ENCODE measurements around the gene TMEM156. TPM values are rescaled to one million over a fixed set of nuclear protein-coding genes. Genes with fewer than 3 reads are reported as not detected.

Gene TMEM156
- total and polyA plus RNA-seq, 2 experiments from 2014 or later: not detected

DNA sequence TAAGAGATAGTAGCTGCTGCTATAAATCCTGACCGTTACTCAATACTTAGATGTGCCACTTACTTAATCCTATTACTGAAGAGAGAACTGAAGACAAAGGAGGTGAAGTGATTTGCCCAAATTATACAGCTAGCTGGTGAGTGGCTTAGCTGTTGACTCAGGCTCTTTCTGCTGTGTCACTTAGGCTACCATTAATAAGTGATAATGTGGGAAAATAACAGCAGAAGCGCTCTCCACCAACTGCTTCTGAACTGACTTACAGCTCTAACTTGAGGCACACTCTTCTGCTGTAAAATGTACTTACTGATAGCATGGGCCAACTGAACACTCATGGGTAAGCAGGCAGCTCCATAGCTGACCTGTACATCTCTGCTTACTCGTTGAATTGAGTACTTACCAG is 22.3 kb upstream of the TMEM156 start:
- Histone ChIP-seq H2AFZ (no peak overlapping the region), H3K27me3 (ENCODE audit: insufficient read depth) (no peaks in the 10 kb centered on the region), H3K4me1 (ENCODE audit: insufficient read depth) (peaks cover 11% of the 10 kb centered on the region), H3K27ac (ENCODE audit: low read depth) (no peak overlapping the region), H3K9me2 (ENCODE audit: insufficient read depth) (no peaks in the 10 kb centered on the region), H3K4me3 (no peak overlapping the region), H3K4me2 (no peak overlapping the region), H3K36me3 (ENCODE audit: insufficient read depth) (no peaks in the 10 kb centered on the region), H4K20me1 (replicated peaks; ENCODE audit: insufficient read depth) (no peaks in the 10 kb centered on the region), H3F3A (replicated peaks; ENCODE audit: low read depth) (no peaks in the 10 kb centered on the region), H3K79me2 (replicated peaks; ENCODE audit: insufficient read depth) (peaks cover 39% of the 10 kb centered on the region; the same call in 1 of the 2 replicates)
- Mint-ChIP-seq H3K27ac (no peak overlapping the region), H3K9me3 (no peaks in the 10 kb centered on the region), H3K4me3 (no peak overlapping the region), H3K36me3 (ENCODE audit: low read depth) (no peaks in the 10 kb centered on the region), H3K4me1 (peaks cover 16% of the 10 kb centered on the region), H3K27me3 (ENCODE audit: insufficient read depth, low read depth, poor library complexity) (no peaks in the 10 kb centered on the region)
- TF ChIP-seq JUNB (IDR thresholded peaks at IDR 0.05; ENCODE audit: unreplicated experiment): no peak
- no peak for TF ChIP-seq CREB1 (CRISPR knock-in tag; IDR thresholded peaks at IDR 0.05; ENCODE audit: low read depth)
- TF ChIP-seq ZNF114 (CRISPR knock-in tag; IDR thresholded peaks at IDR 0.05): no peak
- TF ChIP-seq ETS1 (IDR thresholded peaks at IDR 0.05): no peak
- no peak for TF ChIP-seq ZNF331 (CRISPR knock-in tag; IDR thresholded peaks at IDR 0.05; ENCODE audit: low read depth)
- no peak for TF ChIP-seq REST (IDR thresholded peaks at IDR 0.05; ENCODE audit: unreplicated experiment)
- no peak for TF ChIP-seq NANOG (IDR thresholded peaks at IDR 0.05; ENCODE audit: borderline replicate concordance)
- no peak for TF ChIP-seq EZH2 (IDR thresholded peaks at IDR 0.05; ENCODE audit: low read depth, unreplicated experiment)
- TF ChIP-seq, protein P1, sequence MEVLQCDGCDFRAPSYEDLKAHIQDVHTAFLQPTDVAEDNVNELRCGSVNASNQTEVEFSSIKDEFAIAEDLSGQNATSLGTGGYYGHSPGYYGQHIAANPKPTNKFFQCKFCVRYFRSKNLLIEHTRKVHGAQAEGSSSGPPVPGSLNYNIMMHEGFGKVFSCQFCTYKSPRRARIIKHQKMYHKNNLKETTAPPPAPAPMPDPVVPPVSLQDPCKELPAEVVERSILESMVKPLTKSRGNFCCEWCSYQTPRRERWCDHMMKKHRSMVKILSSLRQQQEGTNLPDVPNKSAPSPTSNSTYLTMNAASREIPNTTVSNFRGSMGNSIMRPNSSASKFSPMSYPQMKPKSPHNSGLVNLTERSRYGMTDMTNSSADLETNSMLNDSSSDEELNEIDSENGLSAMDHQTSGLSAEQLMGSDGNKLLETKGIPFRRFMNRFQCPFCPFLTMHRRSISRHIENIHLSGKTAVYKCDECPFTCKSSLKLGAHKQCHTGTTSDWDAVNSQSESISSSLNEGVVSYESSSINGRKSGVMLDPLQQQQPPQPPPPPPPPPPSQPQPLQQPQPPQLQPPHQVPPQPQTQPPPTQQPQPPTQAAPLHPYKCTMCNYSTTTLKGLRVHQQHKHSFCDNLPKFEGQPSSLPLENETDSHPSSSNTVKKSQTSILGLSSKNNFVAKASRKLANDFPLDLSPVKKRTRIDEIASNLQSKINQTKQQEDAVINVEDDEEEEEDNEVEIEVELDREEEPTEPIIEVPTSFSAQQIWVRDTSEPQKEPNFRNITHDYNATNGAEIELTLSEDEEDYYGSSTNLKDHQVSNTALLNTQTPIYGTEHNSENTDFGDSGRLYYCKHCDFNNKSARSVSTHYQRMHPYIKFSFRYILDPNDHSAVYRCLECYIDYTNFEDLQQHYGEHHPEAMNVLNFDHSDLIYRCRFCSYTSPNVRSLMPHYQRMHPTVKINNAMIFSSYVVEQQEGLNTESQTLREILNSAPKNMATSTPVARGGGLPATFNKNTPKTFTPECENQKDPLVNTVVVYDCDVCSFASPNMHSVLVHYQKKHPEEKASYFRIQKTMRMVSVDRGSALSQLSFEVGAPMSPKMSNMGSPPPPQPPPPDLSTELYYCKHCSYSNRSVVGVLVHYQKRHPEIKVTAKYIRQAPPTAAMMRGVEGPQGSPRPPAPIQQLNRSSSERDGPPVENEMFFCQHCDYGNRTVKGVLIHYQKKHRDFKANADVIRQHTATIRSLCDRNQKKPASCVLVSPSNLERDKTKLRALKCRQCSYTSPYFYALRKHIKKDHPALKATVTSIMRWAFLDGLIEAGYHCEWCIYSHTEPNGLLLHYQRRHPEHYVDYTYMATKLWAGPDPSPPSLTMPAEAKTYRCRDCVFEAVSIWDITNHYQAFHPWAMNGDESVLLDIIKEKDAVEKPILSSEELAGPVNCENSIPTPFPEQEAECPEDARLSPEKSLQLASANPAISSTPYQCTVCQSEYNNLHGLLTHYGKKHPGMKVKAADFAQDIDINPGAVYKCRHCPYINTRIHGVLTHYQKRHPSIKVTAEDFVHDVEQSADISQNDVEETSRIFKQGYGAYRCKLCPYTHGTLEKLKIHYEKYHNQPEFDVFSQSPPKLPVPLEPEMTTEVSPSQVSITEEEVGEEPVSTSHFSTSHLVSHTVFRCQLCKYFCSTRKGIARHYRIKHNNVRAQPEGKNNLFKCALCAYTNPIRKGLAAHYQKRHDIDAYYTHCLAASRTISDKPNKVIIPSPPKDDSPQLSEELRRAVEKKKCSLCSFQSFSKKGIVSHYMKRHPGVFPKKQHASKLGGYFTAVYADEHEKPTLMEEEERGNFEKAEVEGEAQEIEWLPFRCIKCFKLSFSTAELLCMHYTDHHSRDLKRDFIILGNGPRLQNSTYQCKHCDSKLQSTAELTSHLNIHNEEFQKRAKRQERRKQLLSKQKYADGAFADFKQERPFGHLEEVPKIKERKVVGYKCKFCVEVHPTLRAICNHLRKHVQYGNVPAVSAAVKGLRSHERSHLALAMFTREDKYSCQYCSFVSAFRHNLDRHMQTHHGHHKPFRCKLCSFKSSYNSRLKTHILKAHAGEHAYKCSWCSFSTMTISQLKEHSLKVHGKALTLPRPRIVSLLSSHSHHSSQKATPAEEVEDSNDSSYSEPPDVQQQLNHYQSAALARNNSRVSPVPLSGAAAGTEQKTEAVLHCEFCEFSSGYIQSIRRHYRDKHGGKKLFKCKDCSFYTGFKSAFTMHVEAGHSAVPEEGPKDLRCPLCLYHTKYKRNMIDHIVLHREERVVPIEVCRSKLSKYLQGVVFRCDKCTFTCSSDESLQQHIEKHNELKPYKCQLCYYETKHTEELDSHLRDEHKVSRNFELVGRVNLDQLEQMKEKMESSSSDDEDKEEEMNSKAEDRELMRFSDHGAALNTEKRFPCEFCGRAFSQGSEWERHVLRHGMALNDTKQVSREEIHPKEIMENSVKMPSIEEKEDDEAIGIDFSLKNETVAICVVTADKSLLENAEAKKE (CRISPR knock-in tag; IDR thresholded peaks at IDR 0.05): no peak
- no peak for TF ChIP-seq CTCF (conservative IDR thresholded peaks at IDR 0.05; ENCODE audit: low read depth in 2 of 2)
- no peak for ATAC-seq
- no peak for DNase-seq (ENCODE audit: low spot score)
